ENCODE measurements around the gene BIRC7. TPM values are rescaled to one million over a fixed set of nuclear protein-coding genes. Genes with fewer than 3 reads are reported as not detected.

BIRC7 gene
- polyA plus RNA-seq, 4 donors: 1.4 to 2.2 (median 2.0) TPM

DNA sequence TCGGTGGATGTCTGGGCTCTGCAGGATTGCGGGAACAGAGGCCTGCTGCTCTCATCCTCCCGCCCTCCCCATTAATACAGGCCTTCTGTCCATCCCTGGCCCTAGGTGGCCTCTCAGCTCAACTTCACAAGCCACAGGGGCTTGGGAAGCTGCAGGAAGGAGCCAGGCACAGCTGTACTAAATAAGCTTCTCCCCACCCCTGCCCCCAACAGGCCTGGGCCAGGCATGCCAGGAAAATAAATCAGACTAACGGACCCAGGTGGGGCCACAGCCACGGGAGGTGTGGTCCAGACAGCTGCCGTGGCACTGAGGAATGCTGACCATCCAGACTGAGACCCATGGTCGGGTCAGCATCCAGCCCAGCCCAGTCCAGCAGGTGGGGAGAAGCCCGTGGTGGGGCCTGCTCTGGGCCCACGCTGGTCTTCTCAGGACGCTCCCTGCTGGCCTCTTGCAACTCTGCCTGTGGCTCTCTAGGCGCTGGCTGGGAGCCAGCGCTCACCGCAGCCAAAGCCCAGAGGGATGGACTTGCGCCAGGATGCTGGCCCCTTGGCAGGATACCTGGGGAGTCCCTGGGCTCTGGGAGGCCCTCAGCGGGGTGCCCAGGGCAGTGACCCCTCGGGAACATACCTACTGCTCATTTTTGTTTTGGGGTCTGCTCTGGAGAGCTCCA, 11.2 kb upstream of the BIRC7 start:
- DNase-seq (ENCODE audit: low read depth in 4 of 4, low spot score in 2 of 4): no peak

- no peak for DNase-seq (ENCODE audit: low read depth in 4 of 4, low spot score in 2 of 4)
These were observed 10.6 kb upstream of the BIRC7 start for GRCh38 chr20:63225082-63225454.

GRCh38 chr20:63226042-63226943, 9.4 kb upstream of the BIRC7 start:
- no peak for DNase-seq (ENCODE audit: low read depth in 4 of 4, low spot score in 2 of 4)

GRCh38 chr20:63227260-63227659, 8.4 kb upstream of the BIRC7 start:
- no peak for DNase-seq (ENCODE audit: low read depth in 4 of 4, low spot score in 2 of 4)

DNA sequence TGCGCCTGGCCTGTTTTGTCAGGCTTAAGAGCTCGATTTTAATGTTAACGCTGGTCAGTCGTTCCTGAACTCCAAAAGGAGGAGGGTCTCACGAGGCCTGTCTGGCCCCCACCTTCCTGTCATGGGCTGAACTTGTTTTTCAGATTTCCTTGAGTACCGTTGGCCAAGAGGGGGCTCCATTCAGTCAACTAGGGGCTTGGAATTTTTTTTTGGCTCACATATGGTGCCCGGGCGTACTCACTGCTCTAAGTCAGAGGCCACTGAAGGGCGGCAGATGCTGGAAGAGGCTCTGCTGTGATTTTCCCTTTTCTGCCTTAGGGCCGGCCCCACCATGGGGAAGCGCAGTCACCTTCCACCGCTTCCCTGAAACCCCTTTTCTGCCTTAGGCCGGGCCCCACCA, 6.9 kb upstream of the BIRC7 start:
- DNase-seq (ENCODE audit: low read depth in 4 of 4, low spot score in 2 of 4): no peak

DNA sequence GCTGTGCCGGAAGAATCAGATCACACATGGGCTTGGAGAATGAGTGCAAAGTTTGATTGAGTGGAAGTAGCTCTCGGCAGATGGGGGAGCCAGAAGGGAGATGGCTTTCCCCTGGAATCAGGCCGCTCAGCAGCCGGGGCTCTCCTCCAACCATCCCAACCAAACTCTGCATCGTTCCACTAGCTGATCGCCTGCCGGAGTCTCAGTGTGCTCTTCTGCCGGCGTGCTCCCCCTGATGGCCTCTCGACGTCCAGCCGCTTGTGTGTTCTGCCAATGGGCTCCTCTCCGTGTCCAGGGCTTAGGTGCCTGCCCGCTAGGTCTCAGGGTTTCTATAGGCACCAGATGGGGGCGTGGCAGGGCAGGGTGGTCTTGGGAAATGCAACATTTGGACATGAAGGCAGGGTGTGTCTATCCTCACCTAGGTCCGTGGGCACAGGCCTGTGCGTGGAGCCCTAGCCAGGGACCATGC, 4.9 kb upstream of the BIRC7 start:
- no peak for DNase-seq (ENCODE audit: low read depth in 4 of 4, low spot score in 2 of 4)

DNA sequence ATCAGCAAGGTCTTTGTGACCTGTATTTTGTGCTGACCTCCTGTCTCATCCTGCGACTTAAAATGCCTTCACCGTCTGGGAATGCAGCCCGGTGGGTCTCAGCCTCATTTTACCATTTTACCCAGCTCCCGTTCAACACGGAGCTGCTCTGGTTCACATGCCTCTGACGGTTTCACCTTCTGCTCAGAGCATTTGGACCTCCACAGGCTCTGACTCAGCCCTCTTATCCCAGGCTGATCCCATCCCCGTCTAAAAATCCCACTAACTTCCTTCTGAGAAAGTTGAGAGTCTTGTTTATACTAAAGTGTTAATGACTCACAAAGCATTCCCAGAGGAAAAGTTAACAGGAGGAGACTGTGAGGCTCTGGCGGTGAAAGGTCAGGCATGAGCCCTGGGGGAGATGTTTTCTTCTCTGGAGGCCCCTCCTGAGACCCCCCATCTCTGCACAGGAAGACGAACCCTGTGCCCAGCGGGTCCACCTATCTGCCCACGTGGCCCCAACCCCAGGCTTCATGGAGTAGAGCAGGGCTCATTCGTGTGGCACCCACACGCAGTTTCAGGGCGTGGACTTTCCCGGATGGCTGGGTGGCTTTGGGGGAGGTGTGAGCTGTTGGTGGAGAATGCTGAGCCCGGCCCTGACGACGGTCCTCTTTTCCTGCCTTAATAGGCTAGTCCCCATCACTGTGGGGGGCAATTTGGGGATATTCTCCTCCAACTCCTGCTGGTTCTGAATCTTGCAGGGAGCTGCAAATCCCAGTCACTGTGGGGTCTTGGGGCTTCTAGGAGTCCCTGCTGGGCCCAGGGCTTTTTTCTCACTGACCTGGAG, 3.3 kb upstream of the BIRC7 start:
- DNase-seq (ENCODE audit: low read depth in 4 of 4, low spot score in 2 of 4): no peak

- no peak for DNase-seq (ENCODE audit: low read depth in 4 of 4, low spot score in 2 of 4)
These were observed 2.7 kb upstream of the BIRC7 start for GRCh38 chr20:63233061-63233344.

DNA sequence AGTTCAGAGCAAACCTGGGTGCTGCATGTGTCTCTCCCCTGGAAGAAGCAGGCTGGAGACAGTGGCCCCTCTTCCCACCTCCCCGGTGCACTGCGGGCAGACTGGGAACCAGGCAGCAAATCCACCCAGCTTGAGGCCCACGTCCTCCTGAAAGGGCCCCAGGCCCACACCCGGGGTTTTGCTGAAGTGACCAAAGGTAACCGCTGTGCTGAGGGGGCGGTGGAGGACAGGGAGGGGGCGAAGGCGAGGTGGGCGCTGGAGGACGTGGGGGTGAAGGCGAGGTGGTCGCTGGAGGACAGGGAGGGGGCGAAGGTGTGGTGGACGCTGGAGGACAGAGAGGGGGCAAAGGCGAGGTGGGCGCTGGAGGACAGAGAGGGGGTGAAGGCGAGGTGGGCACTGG, 1.8 kb upstream of the BIRC7 start:
- DNase-seq (ENCODE audit: low read depth in 4 of 4, low spot score in 2 of 4): no peak

- DNase-seq (ENCODE audit: low read depth in 4 of 4, low spot score in 2 of 4): no peak
These were observed 859 bp upstream of the BIRC7 start for GRCh38 chr20:63234693-63235398.

DNA sequence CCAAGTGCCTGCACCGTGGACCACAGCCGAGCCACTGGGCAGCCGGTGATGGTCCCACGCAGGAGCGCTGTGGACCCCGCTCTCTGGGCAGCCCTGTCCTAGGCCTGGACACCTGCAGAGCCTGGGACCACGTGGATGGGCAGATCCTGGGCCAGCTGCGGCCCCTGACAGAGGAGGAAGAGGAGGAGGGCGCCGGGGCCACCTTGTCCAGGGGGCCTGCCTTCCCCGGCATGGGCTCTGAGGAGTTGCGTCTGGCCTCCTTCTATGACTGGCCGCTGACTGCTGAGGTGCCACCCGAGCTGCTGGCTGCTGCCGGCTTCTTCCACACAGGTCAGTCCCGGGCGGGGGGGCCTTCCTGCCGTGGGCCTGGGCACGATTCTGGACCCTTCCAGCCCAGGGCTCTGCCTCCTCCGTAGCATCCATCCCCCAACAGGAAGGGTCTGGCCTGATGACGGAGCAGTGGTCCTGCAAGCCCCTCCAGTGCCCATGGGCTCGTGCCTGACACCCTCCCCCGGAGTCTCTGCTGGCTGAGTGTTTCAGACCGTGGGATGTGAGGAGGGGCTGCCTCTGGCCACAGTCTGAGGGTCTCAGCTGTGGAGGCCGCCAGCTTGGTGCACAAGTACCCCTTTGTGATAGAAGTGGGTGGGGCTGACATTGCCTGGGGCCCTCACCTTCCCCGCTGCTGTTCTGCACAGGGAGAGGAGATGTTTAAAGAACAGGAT, 572 bp downstream of the BIRC7 start:
- DNase-seq (ENCODE audit: low read depth in 4 of 4, low spot score in 2 of 4): no peak

- DNase-seq (ENCODE audit: low read depth in 4 of 4, low spot score in 2 of 4): no peak
These were observed 2.3 kb downstream of the BIRC7 start for GRCh38 chr20:63238031-63238430.

DNA sequence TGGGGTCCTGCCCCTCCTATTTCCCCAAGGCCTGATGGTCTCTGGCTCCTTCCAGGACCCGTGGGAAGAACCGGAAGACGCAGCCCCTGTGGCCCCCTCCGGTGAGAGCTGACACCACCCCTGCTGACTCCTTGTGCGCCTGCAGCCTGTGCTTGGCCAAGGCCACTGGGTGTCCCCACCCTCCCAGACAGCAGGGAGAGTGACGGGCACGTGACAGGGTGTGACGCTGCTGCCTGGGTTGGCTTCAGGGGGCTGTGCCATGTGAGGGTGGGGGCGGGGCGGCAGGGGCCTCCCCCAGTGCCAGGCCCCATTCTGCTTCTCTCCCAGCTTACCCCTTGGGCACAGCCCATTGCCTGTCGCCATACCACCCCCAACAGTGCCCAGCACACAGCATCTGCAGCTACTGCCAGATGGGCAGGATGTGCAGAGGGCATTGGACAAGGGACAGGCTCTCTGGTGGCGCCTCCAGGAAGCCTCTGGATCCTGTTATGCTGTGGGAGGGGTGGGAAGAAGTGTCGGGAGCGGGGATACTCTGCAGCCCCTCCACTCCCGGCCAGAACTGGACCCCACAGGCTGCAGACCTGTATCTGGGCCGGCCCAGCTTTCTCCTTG, 2.9 kb downstream of the BIRC7 start:
- no peak for DNase-seq (ENCODE audit: low read depth in 4 of 4, low spot score in 2 of 4)

DNA sequence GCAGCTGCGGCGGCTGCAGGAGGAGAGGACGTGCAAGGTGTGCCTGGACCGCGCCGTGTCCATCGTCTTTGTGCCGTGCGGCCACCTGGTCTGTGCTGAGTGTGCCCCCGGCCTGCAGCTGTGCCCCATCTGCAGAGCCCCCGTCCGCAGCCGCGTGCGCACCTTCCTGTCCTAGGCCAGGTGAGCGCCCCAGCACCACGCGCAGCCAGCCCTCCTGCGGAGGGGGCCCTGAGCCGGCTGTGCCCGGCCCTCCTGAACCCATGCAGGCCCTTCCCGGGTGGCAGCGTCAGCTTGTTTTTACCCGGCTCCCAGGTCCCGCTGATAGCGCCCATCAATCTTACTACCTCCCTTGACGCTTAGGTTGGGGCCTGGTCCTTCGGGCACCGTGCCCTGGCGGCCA, 3.7 kb downstream of the BIRC7 start:
- no peak for DNase-seq (ENCODE audit: low read depth in 4 of 4, low spot score in 2 of 4)

DNA sequence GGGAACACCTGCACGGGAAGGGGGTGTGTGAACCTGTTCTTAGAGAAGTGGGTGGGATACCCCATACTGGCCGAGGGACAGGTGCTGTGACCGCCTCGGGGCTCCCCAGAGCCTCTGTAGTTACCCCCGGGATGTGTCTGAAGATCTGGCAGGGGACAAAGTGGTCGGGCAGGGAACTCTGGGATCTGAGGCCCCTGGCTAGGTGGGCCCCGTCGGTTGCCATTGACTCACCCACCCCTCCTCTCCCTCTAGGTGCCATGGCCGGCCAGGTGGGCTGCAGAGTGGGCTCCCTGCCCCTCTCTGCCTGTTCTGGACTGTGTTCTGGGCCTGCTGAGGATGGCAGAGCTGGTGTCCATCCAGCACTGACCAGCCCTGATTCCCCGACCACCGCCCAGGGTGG, 4.3 kb downstream of the BIRC7 start:
- no peak for DNase-seq (ENCODE audit: low read depth in 4 of 4, low spot score in 2 of 4)

- DNase-seq (ENCODE audit: low read depth in 4 of 4, low spot score in 2 of 4): no peak
These were observed 5.6 kb downstream of the BIRC7 start for GRCh38 chr20:63241272-63241671.

GRCh38 chr20:63242736-63243135, 7.0 kb downstream of the BIRC7 start:
- no peak for DNase-seq (ENCODE audit: low read depth in 4 of 4, low spot score in 2 of 4)

- DNase-seq (ENCODE audit: low read depth in 4 of 4, low spot score in 2 of 4): no peak
These were observed 8.0 kb downstream of the BIRC7 start for GRCh38 chr20:63243604-63244247.

DNA sequence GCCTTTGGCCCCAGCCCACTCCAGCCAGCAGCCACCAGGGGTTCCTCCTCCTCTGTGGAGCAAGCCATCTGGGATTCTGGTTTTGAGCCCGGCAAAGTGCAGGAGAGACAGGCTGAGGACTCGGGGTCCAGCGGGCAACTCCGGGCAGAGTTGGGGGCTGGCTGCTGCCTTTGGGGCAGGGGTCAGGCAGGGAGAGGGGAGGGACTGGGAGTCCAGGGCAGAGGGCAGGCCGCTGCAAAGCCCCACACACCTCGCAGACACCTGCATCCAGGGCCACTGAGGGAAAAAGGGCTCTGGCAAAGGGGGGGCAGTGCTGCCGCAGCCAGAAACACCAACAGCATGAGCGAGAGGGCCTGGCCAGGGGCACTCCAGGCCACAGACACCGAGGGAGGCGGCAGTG, 8.8 kb downstream of the BIRC7 start:
- DNase-seq (ENCODE audit: low read depth in 4 of 4, low spot score in 2 of 4): no peak
